Colonic mucosa (tissue), 4 donors: ENCODE measurements around the gene TNFSF15. TPM values are rescaled to one million over a fixed set of nuclear protein-coding genes. Genes with fewer than 3 reads are reported as not detected.

Experiments used
- DNase-seq: peaks from one replicate; pipeline ENCODE4 v3.0.0-alpha.2; 2020
- H3K27ac ChIP-seq: fragments of 200-600 bp; one replicate; pipeline ENCODE4 v1.8.0; 2021
- H3K27me3 ChIP-seq: fragments of 200-600 bp; one replicate; pipeline ENCODE4 v1.8.0; 2021
- H3K36me3 ChIP-seq: fragments of 200-600 bp; one replicate; pipeline ENCODE4 v1.8.0; 2021
- H3K4me1 ChIP-seq: fragments of 200-600 bp; one replicate; pipeline ENCODE4 v1.8.0; 2021; ENCODE audit warnings: mild to moderate bottlenecking
- H3K4me3 ChIP-seq: fragments of 200-600 bp; one replicate; pipeline ENCODE4 v1.8.0; 2021
- H3K9ac ChIP-seq, 2 donors: one replicate each; pipeline ENCODE4 v1.7.0; 2013; ENCODE audit warnings: control low read depth in 2 of 2, low read depth in 2 of 2, low read length in 2 of 2
- H3K9me3 ChIP-seq: fragments of 200-600 bp; one replicate; pipeline ENCODE4 v1.8.0; 2021
- intact Hi-C: fragments of 100-400 bp; cut with DNase I; formaldehyde crosslinking; loops from one replicate; pipeline ENCODE4 v1.14.1; 2022
- total RNA-seq, 2 donors: library from RNA; stranded (reverse); fragmentation: NEBNext Ultra II Directional in 1 of 2; extraction: Animal tissue kit (Norgen Biotek cat#: 25700) in 1 of 2; gene quantifications; one replicate each; pipeline ENCODE4 v1.2.1, GENCODE V29; 2021
- TF ChIP-seq, protein P1 (sequence below): fragments of 200-600 bp; IDR thresholded peaks from one replicate; pipeline ENCODE4 v1.8.0; 2022; ENCODE audit warnings: antibody characterized with exemption, mild to moderate bottlenecking
- donor health status: healthy.
- donor health status: DM: no; HTN: no; CAD: no.
- donor health status: DM: no; HTN: no; CAD: no.

TNFSF15 gene
- total RNA-seq, 2 donors from 2014 or later: 0.84 to 2.9 TPM

DNA sequence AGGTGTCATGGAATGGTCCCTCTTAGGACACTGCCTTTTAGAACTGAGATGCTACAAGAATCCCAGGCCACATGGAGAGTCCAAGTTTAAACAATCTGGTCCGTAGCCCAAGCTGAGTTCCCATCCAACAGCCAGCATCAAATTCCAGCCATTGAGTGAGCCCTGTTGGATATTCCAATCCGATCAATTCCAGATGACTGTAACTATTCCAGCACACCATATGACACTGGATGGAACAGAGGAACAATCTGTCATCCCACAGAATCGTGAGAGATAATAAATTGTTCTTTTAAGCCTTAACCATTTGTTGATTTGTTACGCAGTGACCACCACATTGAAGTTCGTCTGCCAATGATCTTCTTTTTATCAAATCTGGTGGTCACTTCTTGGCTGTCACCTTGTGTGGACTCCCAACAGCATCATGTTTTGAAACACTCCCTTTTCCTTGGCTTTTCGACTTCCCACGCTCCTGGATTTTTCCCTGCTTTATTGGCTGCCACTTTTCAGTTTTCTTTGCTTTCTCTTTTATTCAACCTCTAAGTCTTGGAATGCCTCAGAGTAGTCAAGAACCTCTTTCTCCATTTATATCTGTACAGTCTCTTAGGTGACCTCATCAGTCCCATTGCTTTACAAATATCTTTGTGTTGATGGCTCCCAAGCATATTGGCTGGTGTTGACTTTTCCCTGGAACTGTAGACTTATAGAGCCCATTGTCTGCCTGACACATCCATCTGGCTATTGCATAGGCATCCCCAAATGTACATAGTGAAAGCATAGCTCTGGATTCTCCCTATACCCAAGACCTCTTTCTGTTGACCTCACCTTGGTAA, 46.1 kb downstream of the TNFSF15 start:
- H3K4me3 ChIP-seq: no peak overlapping the region
- H3K27ac ChIP-seq: no peak overlapping the region
- H3K27me3 ChIP-seq: no peaks in the 10 kb centered on the region
- H3K4me1 ChIP-seq: no peaks in the 10 kb centered on the region
- no peaks in the 10 kb centered on the region for H3K36me3 ChIP-seq
- no peaks in the 10 kb centered on the region for H3K9me3 ChIP-seq
- TF ChIP-seq, protein P1, sequence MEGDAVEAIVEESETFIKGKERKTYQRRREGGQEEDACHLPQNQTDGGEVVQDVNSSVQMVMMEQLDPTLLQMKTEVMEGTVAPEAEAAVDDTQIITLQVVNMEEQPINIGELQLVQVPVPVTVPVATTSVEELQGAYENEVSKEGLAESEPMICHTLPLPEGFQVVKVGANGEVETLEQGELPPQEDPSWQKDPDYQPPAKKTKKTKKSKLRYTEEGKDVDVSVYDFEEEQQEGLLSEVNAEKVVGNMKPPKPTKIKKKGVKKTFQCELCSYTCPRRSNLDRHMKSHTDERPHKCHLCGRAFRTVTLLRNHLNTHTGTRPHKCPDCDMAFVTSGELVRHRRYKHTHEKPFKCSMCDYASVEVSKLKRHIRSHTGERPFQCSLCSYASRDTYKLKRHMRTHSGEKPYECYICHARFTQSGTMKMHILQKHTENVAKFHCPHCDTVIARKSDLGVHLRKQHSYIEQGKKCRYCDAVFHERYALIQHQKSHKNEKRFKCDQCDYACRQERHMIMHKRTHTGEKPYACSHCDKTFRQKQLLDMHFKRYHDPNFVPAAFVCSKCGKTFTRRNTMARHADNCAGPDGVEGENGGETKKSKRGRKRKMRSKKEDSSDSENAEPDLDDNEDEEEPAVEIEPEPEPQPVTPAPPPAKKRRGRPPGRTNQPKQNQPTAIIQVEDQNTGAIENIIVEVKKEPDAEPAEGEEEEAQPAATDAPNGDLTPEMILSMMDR: no peak
- intact Hi-C loops: no loop called here
- H3K9ac ChIP-seq: no peak overlapping the region
- DNase-seq: no peak

DNA sequence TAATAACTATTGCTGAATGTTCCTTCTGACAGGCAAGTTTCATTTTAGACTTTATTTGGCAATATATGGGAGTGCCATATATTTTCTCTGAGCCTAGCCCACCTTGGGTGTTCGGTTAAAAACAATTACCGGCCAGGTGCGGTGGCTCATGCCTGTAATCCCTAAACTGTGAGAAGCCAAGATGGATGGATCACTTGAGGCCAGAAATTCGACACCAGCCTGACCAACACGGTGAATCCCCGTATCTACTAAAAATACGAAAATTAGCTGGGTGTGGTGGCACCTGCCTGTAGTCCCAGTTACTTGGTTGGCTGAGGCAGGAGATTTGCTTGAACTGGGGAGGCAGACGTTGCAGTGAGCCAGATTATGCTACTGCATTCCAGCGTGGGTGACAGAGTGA, 47.9 kb downstream of the TNFSF15 start:
- no peak overlapping the region for H3K27ac ChIP-seq
- H3K36me3 ChIP-seq: no peaks in the 10 kb centered on the region
- TF ChIP-seq, protein P1: no peak
- H3K9me3 ChIP-seq: no peaks in the 10 kb centered on the region
- H3K4me3 ChIP-seq: no peak overlapping the region
- intact Hi-C loops: no loop called here
- H3K4me1 ChIP-seq: no peaks in the 10 kb centered on the region
- DNase-seq: no peak
- no peak overlapping the region for H3K9ac ChIP-seq
- no peaks in the 10 kb centered on the region for H3K27me3 ChIP-seq

DNA sequence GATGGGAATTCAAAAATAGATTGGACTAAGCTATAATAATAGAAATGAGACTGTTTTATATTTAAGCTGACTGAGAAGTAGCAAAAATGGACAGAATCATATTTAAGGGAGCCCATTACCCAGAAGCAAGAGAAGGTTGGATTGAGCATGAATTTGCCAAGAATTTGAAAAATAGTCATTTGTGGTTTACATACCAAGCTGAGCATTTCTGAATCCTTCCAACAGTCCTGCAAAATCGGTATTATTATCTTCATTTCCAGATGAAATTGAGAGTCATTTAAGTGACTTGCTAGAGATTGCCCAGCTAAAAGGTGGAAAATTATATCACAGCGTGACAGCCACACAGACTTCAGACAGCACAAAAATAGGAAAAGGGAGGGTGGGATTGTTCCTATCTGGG, 48.4 kb downstream of the TNFSF15 start:
- Histone ChIP-seq H3K4me3 (no peak overlapping the region), H3K27me3 (no peaks in the 10 kb centered on the region), H3K9ac (no peak overlapping the region), H3K9me3 (no peaks in the 10 kb centered on the region), H3K27ac (no peak overlapping the region), H3K36me3 (no peaks in the 10 kb centered on the region), H3K4me1 (no peaks in the 10 kb centered on the region)
- TF ChIP-seq, protein P1: no peak
- no peak for DNase-seq
- intact Hi-C loops: no loop called here

DNA sequence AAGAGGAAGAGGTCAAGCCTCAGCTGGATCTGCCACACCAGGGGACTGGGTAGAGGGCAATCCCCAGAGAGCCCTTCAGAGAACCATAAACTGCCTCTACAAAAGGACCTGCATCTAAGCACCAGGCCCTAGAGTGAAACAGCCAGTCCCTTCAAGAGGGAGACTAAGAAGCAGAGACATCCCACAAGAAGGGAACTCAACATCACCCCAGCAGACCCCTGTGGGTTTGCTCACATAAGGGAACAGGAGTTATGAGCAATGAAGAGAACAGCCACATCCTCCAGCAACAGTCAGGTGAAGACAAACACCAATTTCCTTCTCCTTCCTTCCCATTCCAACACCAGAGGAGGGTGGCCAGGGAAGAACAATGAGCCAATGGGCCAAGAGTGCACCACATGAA, 48.9 kb downstream of the TNFSF15 start:
- DNase-seq: no peak
- Histone ChIP-seq H3K9ac (no peak overlapping the region), H3K9me3 (no peaks in the 10 kb centered on the region), H3K36me3 (no peaks in the 10 kb centered on the region), H3K4me1 (no peaks in the 10 kb centered on the region), H3K27ac (no peak overlapping the region), H3K4me3 (no peak overlapping the region), H3K27me3 (no peaks in the 10 kb centered on the region)
- intact Hi-C loops: no loop called here
- TF ChIP-seq, protein P1: no peak

DNA sequence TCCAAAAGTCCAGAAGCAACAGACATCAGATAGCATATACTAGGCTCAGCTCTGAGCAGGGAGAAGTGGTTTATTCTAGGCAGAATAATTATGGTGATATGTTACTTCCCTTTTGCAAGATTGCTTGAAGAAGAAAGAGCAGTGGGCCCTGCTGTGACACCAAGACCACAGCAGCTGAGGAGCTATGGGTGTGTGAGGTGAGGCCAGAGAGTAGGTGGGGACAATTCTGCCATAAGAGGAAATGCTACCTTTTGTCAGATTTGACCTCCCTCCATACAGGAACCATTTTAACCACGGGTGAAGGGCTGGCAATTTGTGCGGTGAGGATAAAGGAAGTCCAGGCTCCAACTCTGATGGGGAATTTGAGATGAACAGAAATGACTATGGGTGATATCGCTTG, 51.3 kb downstream of the TNFSF15 start:
- no peak for DNase-seq
- Histone ChIP-seq H3K9me3 (no peaks in the 10 kb centered on the region), H3K4me1 (no peaks in the 10 kb centered on the region), H3K27me3 (no peaks in the 10 kb centered on the region), H3K4me3 (no peak overlapping the region), H3K27ac (no peak overlapping the region), H3K36me3 (no peaks in the 10 kb centered on the region), H3K9ac (no peak overlapping the region)
- TF ChIP-seq, protein P1: no peak
- intact Hi-C loops: no loop called here
